GM12873 (cell line): ENCODE results near the gene PRKCE.

Experiments
- CTCF ChIP-seq: IDR thresholded peaks from 2 replicates; pipeline ENCODE4 v1.5.1; 2012; ENCODE audit warnings: low read depth, mild to moderate bottlenecking, moderate library complexity, low read length, control low read depth; ENCODE audit not compliant: insufficient read depth; ENCODE audit errors: missing control alignments

Gene PRKCE

GRCh38 chr2:45922577-45922988 lies 271.1 kb downstream of the PRKCE start:
- TF ChIP-seq CTCF: no peak

GRCh38 chr2:45923701-45924100 lies 272.2 kb downstream of the PRKCE start:
- TF ChIP-seq CTCF: no peak

- TF ChIP-seq CTCF: no peak
Observed at GRCh38 chr2:45925026-45925425, 273.6 kb downstream of the PRKCE start.

GRCh38 chr2:45925636-45926366 lies 274.3 kb downstream of the PRKCE start:
- no peak for TF ChIP-seq CTCF

DNA sequence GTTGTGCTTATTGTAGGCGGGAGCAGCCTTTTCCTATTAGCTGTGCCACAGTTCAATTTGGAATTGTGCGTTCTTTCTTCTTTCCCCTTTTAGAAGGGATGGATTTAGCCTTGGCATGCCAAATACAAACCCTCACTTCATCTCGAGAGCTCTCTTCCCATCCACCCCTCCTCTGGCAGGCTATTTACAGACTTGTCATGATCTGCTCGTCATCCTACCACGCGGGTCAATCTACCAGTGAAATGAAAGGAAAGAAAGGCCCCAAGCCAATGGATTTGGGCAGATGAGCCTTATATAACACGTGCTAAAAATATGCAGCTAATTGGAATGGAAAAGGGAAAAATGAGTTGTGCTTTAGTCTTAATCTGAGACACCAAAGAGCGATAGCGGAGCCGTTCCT lies 277.5 kb downstream of the PRKCE start:
- TF ChIP-seq CTCF: no peak

DNA sequence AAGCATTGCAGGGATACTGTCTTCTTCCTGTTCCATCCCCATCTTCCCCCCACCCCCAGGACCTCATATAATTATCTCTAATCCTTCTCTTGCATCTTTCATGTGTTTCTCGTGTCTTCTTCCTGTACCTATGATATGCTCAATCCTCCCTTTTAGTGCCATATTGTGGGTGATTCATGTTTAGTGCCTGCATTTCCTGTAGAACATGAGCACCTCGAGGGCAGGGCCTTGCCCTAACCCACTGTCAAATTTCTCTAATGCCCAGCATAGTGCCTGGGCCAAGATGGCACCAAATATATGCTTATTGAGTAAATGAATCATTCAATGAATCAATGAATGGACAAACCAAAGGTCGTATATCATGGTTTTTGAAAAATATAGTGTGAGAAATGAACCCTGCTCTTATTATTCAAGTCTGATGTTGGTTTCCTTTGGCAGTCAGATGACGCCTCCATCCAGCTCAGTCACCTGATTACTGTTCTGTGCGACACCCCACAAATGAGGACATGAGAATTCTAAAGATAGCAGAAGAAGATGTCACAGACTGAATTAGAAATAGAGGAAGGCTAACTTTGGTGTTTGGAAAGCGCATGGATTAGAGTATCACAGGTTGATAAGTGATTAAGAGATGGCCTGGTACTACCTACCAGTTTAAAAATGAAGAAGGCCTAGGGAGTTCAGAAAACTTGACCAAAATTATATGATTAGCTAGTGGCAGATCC lies 278.4 kb downstream of the PRKCE start:
- TF ChIP-seq CTCF: no peak

DNA sequence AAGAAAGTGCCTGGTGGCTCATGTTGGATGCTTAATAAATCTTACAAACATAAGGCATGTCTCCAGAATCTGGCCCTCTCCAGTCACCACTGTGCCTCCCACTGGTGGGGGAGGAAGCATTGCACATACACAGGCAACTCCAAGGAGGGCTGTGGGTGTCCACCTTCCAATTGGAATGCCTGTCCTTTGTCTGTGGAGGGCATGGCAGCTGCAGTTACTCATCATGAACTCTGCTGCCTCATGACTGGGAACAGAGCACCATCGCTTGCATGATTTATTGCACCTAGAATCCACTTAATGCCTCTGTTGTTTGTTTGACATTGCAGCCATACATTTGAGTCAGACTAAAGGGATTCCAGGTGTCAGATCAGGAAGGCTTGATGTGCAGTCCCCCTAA lies 278.9 kb downstream of the PRKCE start:
- no peak for TF ChIP-seq CTCF
